GM11168 (cell line): ENCODE results near the gene NOVA1.

Experiments
- in situ Hi-C: fragments of 300-500 bp; cut with MboI; formaldehyde crosslinking; loops from one replicate; pipeline ENCODE4 v1.12.0; 2022; ENCODE audit warnings: low sequenced_read_pairs; ENCODE audit not compliant: unreplicated experiment

NOVA1 gene

GRCh38 chr14:26594148-26594547 lies 3.7 kb downstream of the NOVA1 start:
- in situ Hi-C loops = no loop called here

- in situ Hi-C loops = no loop called here
Observed at GRCh38 chr14:26593357-26593756, 4.5 kb downstream of the NOVA1 start.

GRCh38 chr14:26589925-26590324 lies 7.9 kb downstream of the NOVA1 start:
- in situ Hi-C loops = no loop called here

GRCh38 chr14:26577711-26578110 lies 20.1 kb downstream of the NOVA1 start:
- in situ Hi-C loops = no loop called here

GRCh38 chr14:26554069-26554772 lies 43.6 kb downstream of the NOVA1 start:
- in situ Hi-C loops = no loop called here

GRCh38 chr14:26549571-26549970 lies 48.3 kb downstream of the NOVA1 start:
- in situ Hi-C loops = no loop called here

GRCh38 chr14:26548406-26548805 lies 49.4 kb downstream of the NOVA1 start:
- in situ Hi-C loops = no loop called here

GRCh38 chr14:26538176-26538575 lies 59.7 kb downstream of the NOVA1 start:
- in situ Hi-C loops = no loop called here

GRCh38 chr14:26531894-26532293 lies 65.9 kb downstream of the NOVA1 start:
- in situ Hi-C loops = no loop called here

- in situ Hi-C loops = no loop called here
Observed at GRCh38 chr14:26528415-26529182, 69.2 kb downstream of the NOVA1 start.

GRCh38 chr14:26527095-26527494 lies 70.7 kb downstream of the NOVA1 start:
- in situ Hi-C loops = no loop called here

- in situ Hi-C loops = no loop called here
Observed at GRCh38 chr14:26526137-26526536, 71.7 kb downstream of the NOVA1 start.

- in situ Hi-C loops = no loop called here
Observed at GRCh38 chr14:26525085-26525484, 72.7 kb downstream of the NOVA1 start.

GRCh38 chr14:26522967-26523366 lies 74.9 kb downstream of the NOVA1 start:
- in situ Hi-C loops = no loop called here

GRCh38 chr14:26517771-26518170 lies 80.1 kb downstream of the NOVA1 start:
- in situ Hi-C loops = no loop called here

- in situ Hi-C loops = no loop called here
Observed at GRCh38 chr14:26500028-26500427, 97.8 kb downstream of the NOVA1 start.

GRCh38 chr14:26499546-26499945 lies 98.3 kb downstream of the NOVA1 start:
- in situ Hi-C loops = no loop called here

- in situ Hi-C loops = no loop called here
Observed at GRCh38 chr14:26486922-26487321, 110.9 kb downstream of the NOVA1 start.

- in situ Hi-C loops = no loop called here
Observed at GRCh38 chr14:26484562-26484961, 113.3 kb downstream of the NOVA1 start.

- in situ Hi-C loops = no loop called here
Observed at GRCh38 chr14:26478967-26479366, 118.9 kb downstream of the NOVA1 start.

GRCh38 chr14:26466862-26467261 lies 131.0 kb downstream of the NOVA1 start:
- in situ Hi-C loops = no loop called here

GRCh38 chr14:26463136-26463535 lies 134.7 kb downstream of the NOVA1 start:
- in situ Hi-C loops = no loop called here
